HG03432 (cell line): Measurements from ENCODE around the gene ITPRIPL2.
A peak's percentile ranks its signal among the peaks of the same experiment; 100 is the strongest.

ENCODE experiments used
- ATAC-seq: cut with Tn5 transposase; IDR thresholded peaks from one replicate; pipeline ENCODE4 v1.9.1; 2021; ENCODE audit warnings: mild to moderate bottlenecking, moderate library complexity; ENCODE audit not compliant: unreplicated experiment

The ITPRIPL2 gene

DNA sequence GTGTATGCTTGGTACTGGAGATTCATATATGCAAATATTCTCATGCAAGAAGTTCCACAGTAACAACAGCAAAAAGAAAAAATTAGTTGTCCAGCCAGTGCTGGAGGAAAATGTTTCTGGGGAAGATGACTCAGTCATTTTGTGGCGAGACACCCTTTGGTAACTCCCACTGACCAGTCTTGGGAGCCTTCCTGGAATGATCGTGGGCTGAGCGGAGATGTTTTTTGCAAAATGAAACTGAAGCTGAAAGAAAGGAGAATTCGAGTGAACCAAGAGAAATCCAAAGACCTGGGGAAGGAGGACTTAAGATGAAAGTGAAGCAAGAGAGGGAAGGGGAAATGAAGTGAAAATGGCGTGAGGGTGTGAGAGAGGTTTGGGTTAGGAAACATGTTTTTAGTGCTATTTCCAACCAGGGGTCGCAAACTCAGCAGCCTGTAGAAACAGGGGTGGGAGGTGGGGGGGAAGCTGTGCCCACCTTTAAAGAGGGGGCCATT, 5.2 kb downstream of the ITPRIPL2 start:
- ATAC-seq = no peak

DNA sequence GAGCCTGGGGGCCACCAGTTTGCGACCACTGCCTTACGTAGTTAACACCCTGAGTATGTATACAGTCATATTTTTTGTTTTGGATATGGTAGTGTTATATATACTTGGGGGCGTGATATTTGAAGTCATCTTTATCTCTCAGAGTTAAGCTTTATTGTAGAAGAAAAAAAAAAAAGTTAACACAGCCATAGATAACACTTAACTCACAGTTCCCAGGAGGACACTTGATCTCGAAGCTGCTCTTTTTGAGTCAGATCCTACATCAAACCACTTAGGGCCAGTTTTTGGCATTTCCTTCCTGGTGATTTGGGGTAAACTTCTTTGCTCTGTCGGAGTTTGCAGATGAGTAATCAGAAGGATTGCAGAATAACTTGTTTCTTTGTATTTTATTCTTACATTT, 5.8 kb downstream of the ITPRIPL2 start:
- no peak for ATAC-seq

DNA sequence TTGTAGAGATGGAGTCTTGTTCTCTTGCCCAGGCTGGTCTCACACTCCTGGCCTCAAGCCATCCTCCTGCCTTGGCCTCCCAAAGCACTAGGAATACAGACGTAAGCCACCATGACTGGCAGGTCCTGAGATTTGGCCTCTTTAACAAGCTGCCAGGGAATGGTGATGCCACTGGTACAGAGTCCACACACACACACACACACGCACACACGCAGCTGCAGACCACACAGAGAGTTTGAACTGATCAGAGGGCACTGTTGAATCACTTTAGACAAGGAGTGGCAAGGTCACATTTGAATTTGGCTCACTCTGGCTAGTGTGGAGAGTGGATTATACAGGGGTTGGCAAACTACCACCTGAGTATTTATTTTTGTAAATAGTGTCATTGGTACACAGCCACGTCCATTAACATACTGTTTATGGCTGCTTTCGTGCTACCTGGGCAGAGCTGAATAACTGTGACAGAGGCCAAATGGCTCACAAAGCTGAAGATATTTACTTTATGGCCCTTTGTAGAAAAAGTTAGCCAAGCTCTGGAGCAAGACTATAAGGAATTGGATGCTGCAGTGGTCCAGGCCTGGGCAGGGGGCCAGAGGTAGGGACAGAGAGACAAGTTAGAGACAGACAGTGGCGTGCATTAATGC, 9.9 kb downstream of the ITPRIPL2 start:
- no peak for ATAC-seq

- ATAC-seq = no peak
These were observed 12.5 kb downstream of the ITPRIPL2 start for GRCh38 chr16:19126300-19126699.

GRCh38 chr16:19127205-19127604, 13.4 kb downstream of the ITPRIPL2 start:
- ATAC-seq = peak; percentile 45

- peak; percentile 62 for ATAC-seq
These were observed 13.9 kb downstream of the ITPRIPL2 start for GRCh38 chr16:19127674-19128131.

DNA sequence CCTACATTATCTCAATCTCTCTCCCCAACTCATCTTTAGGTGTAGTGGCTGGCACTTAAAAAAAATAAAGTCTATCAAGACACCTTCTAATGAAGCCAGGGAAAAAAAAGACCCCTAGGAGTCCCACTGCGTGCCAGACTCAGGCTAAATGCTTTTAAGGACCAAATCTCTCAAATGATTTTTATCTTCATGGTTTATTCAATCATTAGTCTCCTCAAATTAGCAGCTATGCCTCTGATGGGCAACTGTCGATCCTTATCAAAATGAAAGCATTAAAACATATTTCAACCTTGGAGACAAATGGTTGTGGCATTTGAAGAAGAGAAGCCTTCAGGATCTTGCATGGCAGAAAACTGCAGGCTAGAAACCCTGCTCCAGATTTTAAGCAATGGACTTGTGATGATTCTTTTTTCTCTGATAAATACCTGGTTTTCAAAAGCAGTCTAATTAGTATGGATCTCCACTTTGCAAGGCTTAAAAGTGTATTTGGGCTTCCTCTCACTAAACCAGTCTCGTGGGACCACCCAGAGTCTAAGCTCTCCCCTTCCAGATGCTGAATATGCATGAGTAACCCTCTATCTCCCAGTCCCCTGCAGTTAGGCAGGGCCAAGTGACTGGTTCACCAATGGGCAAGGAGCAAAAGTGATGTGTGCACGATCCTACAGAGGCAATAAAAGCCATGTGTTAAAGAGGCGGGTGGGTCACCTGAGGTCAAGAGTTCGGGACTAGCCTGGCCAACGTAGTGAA, 14.9 kb downstream of the ITPRIPL2 start:
- no peak for ATAC-seq

DNA sequence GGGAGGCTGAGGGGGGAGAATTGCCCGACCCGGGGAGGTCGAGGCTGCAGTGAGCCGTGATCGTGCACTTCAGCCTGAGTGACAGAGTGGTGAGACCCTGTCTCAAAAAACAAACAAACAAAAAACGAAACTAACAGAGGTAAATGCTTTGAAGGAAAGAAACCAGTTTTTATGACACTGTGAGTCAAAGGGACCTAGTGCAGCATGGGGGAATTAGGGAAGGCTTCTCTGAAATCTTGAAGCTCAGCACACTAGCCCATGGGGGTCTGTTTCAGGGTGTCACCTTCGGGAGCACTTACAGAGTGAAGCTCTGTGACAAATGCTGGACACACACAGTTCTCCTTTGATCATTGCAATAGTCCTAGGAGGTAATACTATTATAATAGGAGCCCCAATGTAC, 16.6 kb downstream of the ITPRIPL2 start:
- no peak for ATAC-seq

DNA sequence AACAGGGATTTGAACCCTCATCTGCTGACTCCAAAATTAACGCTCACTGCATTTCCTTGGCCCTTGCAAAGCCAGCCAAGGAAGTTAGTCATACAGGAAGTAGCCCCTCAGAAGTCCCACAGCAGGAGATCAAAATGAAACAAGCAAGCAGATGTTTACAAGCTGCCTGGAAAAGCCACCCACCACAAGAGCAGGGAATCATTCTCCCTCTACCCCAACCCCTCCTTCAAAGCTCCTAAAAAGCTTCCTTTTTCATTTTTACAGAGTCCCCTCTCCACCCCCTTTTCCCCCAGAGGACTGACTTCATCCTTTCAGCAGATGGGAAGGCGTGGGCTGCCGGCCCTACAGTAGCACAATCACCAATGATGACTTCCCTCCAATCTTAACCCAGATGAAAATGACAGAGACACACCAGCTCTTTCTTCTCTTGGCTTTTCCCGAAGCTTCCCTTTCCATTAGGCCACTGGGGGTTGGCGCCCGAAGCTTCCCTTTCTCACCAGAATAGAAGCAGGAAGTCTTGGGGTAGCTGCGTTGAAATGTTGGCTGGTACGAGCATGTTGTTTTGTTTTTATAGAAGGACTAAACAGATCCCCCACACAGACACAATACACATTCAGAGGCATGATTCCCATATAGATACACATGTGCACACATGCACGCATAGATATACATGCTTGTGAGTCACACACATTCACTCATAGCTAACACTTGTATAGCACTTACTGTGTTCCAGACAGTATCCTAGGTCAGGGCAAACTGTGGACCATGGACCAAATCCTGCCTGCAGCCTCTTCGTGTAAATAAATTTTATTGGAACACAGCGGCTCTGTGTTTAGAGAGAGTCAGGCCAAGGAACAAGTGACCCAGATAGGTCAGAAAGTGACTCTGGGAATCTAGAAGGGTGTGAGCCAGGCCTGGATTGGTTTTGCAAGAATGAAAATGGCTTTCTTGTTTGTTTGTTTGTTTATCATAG, 17.4 kb downstream of the ITPRIPL2 start:
- ATAC-seq = no peak

DNA sequence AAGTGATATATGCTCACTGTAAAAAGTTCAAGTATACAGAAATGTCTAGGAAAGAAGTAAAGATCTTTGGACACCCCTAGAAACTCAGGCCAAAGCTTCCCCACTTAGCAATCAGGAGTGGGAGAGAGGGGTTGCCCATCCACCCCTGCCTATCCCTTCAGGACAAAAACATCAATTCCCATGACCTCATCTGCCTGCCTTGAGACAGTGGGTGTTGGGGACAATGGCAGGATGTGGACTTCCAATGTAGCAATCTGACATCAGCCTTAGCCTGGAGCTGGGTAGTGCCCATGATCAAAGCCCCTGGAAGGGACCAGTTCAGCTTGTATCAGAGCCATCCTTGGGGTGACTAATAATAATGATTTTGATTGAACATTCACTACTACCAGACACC, 18.1 kb downstream of the ITPRIPL2 start:
- no peak for ATAC-seq

DNA sequence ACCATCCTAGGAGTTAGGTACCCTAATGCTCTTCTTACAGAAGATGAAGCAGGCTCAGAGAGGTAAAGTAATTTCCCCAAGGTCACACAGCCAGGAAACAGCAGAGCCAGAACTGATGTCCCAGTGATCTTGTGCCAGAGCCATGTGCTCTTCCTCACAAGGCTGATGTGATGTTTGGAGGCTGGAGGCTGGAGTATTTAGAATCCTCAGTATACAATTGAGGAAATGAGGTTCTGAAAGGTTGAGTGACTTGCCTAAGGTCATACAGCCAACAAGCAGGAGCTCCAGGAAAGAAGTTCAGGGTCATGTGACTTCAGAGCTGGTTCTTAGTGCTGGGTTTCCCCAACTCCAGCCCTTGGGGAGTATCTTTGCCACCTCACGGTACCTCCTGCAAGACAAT, 18.5 kb downstream of the ITPRIPL2 start:
- ATAC-seq = no peak

GRCh38 chr16:19132898-19133297, 19.1 kb downstream of the ITPRIPL2 start:
- ATAC-seq = no peak

- no peak for ATAC-seq
These were observed 19.8 kb downstream of the ITPRIPL2 start for GRCh38 chr16:19133600-19133999.

GRCh38 chr16:19135201-19135842, 21.6 kb downstream of the ITPRIPL2 start:
- ATAC-seq = no peak

- ATAC-seq = no peak
These were observed 22.2 kb downstream of the ITPRIPL2 start for GRCh38 chr16:19135896-19136438.

GRCh38 chr16:19136549-19137196, 22.9 kb downstream of the ITPRIPL2 start:
- no peak for ATAC-seq

- no peak for ATAC-seq
These were observed 23.7 kb downstream of the ITPRIPL2 start for GRCh38 chr16:19137201-19138128.

DNA sequence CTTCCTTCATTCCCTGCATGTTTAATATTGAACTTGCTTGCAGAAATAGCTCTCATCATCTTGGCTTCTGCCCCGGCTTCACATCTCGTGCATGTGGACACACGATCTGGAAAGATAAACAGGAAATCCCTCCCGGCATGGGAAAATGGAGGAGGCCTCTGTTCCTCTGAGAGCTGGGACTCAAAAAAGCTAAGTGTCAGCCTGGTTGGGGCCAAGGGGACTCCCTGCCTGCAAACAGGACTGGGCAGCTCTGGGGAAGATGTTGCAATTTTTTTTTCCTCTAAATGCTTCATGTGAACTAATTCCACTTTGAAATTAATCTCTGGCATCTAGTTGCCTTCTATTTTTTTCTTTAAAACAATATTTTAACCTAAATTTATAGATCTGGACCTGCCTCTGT, 24.8 kb downstream of the ITPRIPL2 start:
- ATAC-seq = no peak
